GM12872 (cell line): ENCODE measurements around the gene CADM1.

ENCODE experiments used
- CTCF ChIP-seq: IDR thresholded peaks from 3 replicates; pipeline ENCODE4 v1.5.1; 2011; ENCODE audit warnings: low read depth, mild to moderate bottlenecking, low read length, moderate library complexity; ENCODE audit not compliant: insufficient read depth

Gene CADM1

GRCh38 chr11:115222218-115222862 lies 281.9 kb downstream of the CADM1 start:
- no peak for TF ChIP-seq CTCF

- no peak for TF ChIP-seq CTCF
These were observed 282.6 kb downstream of the CADM1 start for GRCh38 chr11:115221461-115222069.

- no peak for TF ChIP-seq CTCF
These were observed 283.3 kb downstream of the CADM1 start for GRCh38 chr11:115220911-115221310.

GRCh38 chr11:115220423-115220822 lies 283.8 kb downstream of the CADM1 start:
- TF ChIP-seq CTCF, result no peak

- TF ChIP-seq CTCF, result no peak
These were observed 284.8 kb downstream of the CADM1 start for GRCh38 chr11:115219376-115219775.

GRCh38 chr11:115217726-115218311 lies 286.4 kb downstream of the CADM1 start:
- no peak for TF ChIP-seq CTCF

- peak; percentile 57; the same call in 2 of the 3 replicates for TF ChIP-seq CTCF
These were observed 288.3 kb downstream of the CADM1 start for GRCh38 chr11:115215694-115216617.
